ENCODE results near the gene ACTG1. TPM values are rescaled to one million over a fixed set of nuclear protein-coding genes. Genes with fewer than 3 reads are reported as not detected.

The ACTG1 gene
- total and polyA plus RNA-seq, 2 of the 13 experiments (the other 11 are each of a cell fraction or from before 2014, with no cell fraction given), result 973 to 1,138 TPM

GRCh38 chr17:81513753-81514488 lies 1.3 kb upstream of the ACTG1 start (continued):
- no peak for TF ChIP-seq PAXIP1 (CRISPR knock-in tag; conservative IDR thresholded peaks at IDR 0.05)
- TF ChIP-seq ZBED4 (CRISPR knock-in tag; IDR thresholded peaks at IDR 0.05; ENCODE audit: borderline replicate concordance), result peak; percentile 50; the same call in 1 of the 2 replicates
- no peak for TF ChIP-seq ZNF251 (CRISPR knock-in tag; IDR thresholded peaks at IDR 0.05)
- TF ChIP-seq ZNF768 (CRISPR knock-in tag; IDR thresholded peaks at IDR 0.05), result peak; percentile 69
- no peak for TF ChIP-seq HES4 (CRISPR knock-in tag; IDR thresholded peaks at IDR 0.05; ENCODE audit: borderline replicate concordance)
- TF ChIP-seq ZSCAN22 (CRISPR knock-in tag; IDR thresholded peaks at IDR 0.05), result no peak
- TF ChIP-seq ZNF550 (CRISPR knock-in tag; IDR thresholded peaks at IDR 0.05; ENCODE audit: borderline replicate concordance), result no peak; the same call in 1 of the 2 replicates
- TF ChIP-seq REXO4 (CRISPR knock-in tag; IDR thresholded peaks at IDR 0.05; ENCODE audit: borderline replicate concordance), result no peak
- TF ChIP-seq MXD3 (CRISPR knock-in tag; IDR thresholded peaks at IDR 0.05), result no peak
- TF ChIP-seq HIC2 (CRISPR knock-in tag; IDR thresholded peaks at IDR 0.05; ENCODE audit: low read depth), result no peak
- no peak for TF ChIP-seq MIER3 (CRISPR knock-in tag; IDR thresholded peaks at IDR 0.05; ENCODE audit: borderline replicate concordance)
- no peak for TF ChIP-seq MBD4 (IDR thresholded peaks at IDR 0.05; ENCODE audit: borderline replicate concordance, low read length)
- peak; percentile 84; the same call in 1 of the 2 replicates for TF ChIP-seq TOPORS (CRISPR knock-in tag; IDR thresholded peaks at IDR 0.05)
- peak; percentile 35; the same call in 1 of the 2 replicates for TF ChIP-seq TMF1 (CRISPR knock-in tag; IDR thresholded peaks at IDR 0.05; ENCODE audit: low read depth)
- TF ChIP-seq ZNF576 (CRISPR knock-in tag; IDR thresholded peaks at IDR 0.05), result no peak
- TF ChIP-seq GFI1 (CRISPR knock-in tag; IDR thresholded peaks at IDR 0.05; ENCODE audit: borderline replicate concordance), result no peak
